HepG2 (cell line): ENCODE data around the gene CDC26.

Experiments
- ASH2L ChIP-seq: fragments of 300-600, 200-600 bp; sonication (generic); IDR thresholded peaks from 2 replicates; pipeline ENCODE4 v1.7.0; 2017; ENCODE audit warnings: low read depth, mild to moderate bottlenecking, moderate library complexity, mixed read lengths, low read length; ENCODE audit not compliant: insufficient read length
- DMTF1 ChIP-seq: sonication (generic); formaldehyde crosslinking; IDR thresholded peaks from 2 replicates; pipeline ENCODE4 v1.4.0; 2020; ENCODE audit warnings: mild to moderate bottlenecking, missing genetic modification reagents
- JUNB ChIP-seq: sonication (generic); formaldehyde crosslinking; IDR thresholded peaks from 2 replicates; pipeline ENCODE4 v1.8.0; 2022; ENCODE audit warnings: missing genetic modification reagents, mild to moderate bottlenecking, borderline replicate concordance
- POLR2A ChIP-seq, 2 experiments: IDR thresholded peaks; 2 replicates each; pipeline ENCODE4 v1.6.1; 2011; ENCODE audit warnings: low read depth in 2 of 2, low read length in 2 of 2, mild to moderate bottlenecking in 1 of 2, moderate library complexity in 1 of 2; ENCODE audit not compliant: insufficient read depth in 1 of 2
- SIN3A ChIP-seq: IDR thresholded peaks from 2 replicates; pipeline ENCODE4 v1.6.1; 2011; ENCODE audit warnings: low read depth, mild to moderate bottlenecking, control low read depth, low read length, borderline replicate concordance
- TFDP2 ChIP-seq: sonication (generic); formaldehyde crosslinking; IDR thresholded peaks from 2 replicates; pipeline ENCODE4 v1.4.0; 2020; ENCODE audit warnings: missing genetic modification reagents

- TF ChIP-seq JUNB (CRISPR knock-in tag) (no peak), TFDP2 (CRISPR knock-in tag) (no peak), DMTF1 (CRISPR knock-in tag) (no peak), SIN3A (no peak), POLR2A (IDR thresholded peaks at IDR 0.05; ENCODE audit: insufficient read depth in 1 of 2, low read depth in 2 of 2, low read length in 2 of 2) (no peak), ASH2L (no peak)
Observed at GRCh38 chr9:113258282-113258681, 17.1 kb downstream of the CDC26 start.
